Activated effector memory CD4-positive, alpha-beta T cell treated with anti-CD3 and anti-CD28 coated beads, Interleukin-2, amount 50 U/mL, for 16 hours (primary cell): ENCODE measurements around the gene HERC2.
"Not testable (repeated sequence)": the region's sequence is repeated elsewhere in the genome, so short reads cannot be mapped to it uniquely, and the experiment has no call there.

Source experiments
- DNase-seq: peaks from one replicate; pipeline ENCODE4 v3.0.0-alpha.2; 2020

The HERC2 gene

GRCh38 chr15:28216946-28217546, 104.9 kb downstream of the HERC2 start:
- not testable (repeated sequence) for DNase-seq

GRCh38 chr15:28215521-28215920, 106.5 kb downstream of the HERC2 start:
- DNase-seq, result not testable (repeated sequence)

- not testable (repeated sequence) for DNase-seq
These were observed 107.8 kb downstream of the HERC2 start for GRCh38 chr15:28214006-28214790.

- DNase-seq, result not testable (repeated sequence)
These were observed 108.6 kb downstream of the HERC2 start for GRCh38 chr15:28213393-28213792.

GRCh38 chr15:28208583-28208982, 113.4 kb downstream of the HERC2 start:
- DNase-seq, result no peak

GRCh38 chr15:28205640-28206039, 116.3 kb downstream of the HERC2 start:
- DNase-seq, result not testable (repeated sequence)

GRCh38 chr15:28203055-28203828, 118.7 kb downstream of the HERC2 start:
- DNase-seq, result not testable (repeated sequence)

GRCh38 chr15:28202124-28202523, 119.9 kb downstream of the HERC2 start:
- DNase-seq, result not testable (repeated sequence)

- DNase-seq, result not testable (repeated sequence)
These were observed 123.8 kb downstream of the HERC2 start for GRCh38 chr15:28198215-28198614.

- DNase-seq, result not testable (repeated sequence)
These were observed 124.3 kb downstream of the HERC2 start for GRCh38 chr15:28197694-28198093.

GRCh38 chr15:28196581-28196980, 125.4 kb downstream of the HERC2 start:
- not testable (repeated sequence) for DNase-seq

- no peak for DNase-seq
These were observed 129.2 kb downstream of the HERC2 start for GRCh38 chr15:28192772-28193171.

GRCh38 chr15:28191832-28192231, 130.1 kb downstream of the HERC2 start:
- DNase-seq, result no peak

GRCh38 chr15:28190391-28191174, 131.4 kb downstream of the HERC2 start:
- no peak for DNase-seq

GRCh38 chr15:28185148-28185895, 136.7 kb downstream of the HERC2 start:
- no peak for DNase-seq

GRCh38 chr15:28184166-28184565, 137.8 kb downstream of the HERC2 start:
- DNase-seq, result no peak

- no peak for DNase-seq
These were observed 139.2 kb downstream of the HERC2 start for GRCh38 chr15:28182731-28183130.

GRCh38 chr15:28182216-28182615, 139.8 kb downstream of the HERC2 start:
- DNase-seq, result no peak

GRCh38 chr15:28181366-28181765, 140.6 kb downstream of the HERC2 start:
- DNase-seq, result no peak

- no peak for DNase-seq
These were observed 142.7 kb downstream of the HERC2 start for GRCh38 chr15:28179270-28179669.

GRCh38 chr15:28178727-28179126, 143.3 kb downstream of the HERC2 start:
- no peak for DNase-seq

- no peak for DNase-seq
These were observed 143.7 kb downstream of the HERC2 start for GRCh38 chr15:28178290-28178689.
